ENCODE results near the gene SNAPC4. TPM values are rescaled to one million over a fixed set of nuclear protein-coding genes. Genes with fewer than 3 reads are reported as not detected.

The SNAPC4 gene
- total and polyA plus RNA-seq, 9 of the 15 experiments (the other 6 are each of a cell fraction or from before 2014, with no cell fraction given) = 0.21 to 21.8 (median 8.8) TPM

DNA sequence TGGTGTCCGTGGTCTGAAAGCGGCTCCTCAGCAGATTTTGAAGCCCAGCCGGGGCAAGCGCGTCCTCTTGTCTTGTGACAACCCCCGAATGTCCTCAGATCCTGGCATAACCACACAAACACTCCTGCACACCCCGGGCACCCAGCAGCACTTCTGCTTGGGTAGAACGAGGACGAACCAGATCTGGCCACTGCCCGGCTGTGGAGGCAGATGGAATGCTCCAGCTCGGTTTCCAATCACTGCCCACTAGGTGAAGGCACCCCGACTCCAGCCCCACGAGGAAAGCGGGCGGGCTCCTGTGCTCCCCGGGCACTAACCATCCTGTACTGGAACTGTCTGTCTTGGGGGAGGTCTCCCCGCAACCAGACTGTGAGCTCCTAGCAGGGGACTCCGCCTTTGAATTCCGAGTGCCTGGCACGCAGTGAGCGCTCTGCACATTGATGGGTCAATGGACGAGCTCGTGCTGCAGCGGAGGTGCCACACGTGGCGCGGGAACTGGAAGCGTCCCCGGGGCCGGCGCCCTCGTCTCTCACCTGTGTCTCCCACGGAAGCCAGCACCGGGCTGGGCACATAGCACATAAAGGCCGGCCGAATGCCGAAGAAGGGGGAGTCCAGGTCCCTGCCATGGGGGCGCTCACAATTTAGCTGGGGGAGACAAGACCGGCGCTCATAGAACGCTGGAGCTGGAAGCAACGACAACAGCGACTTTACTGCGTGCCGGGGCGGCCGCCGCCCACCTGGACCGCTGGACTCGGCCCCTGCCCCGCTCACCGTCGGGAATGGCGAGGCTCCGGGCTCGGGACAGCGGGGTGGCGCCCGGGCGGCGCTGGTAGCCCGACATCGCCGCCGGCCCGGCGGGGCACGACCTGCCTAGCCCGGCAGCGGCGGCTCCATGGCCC, 9.8 kb upstream of the SNAPC4 start:
- in situ Hi-C loops (cut with MboI) (no loop called here), intact Hi-C loops (cut with micrococcal nuclease) (no loop called here)
- DNase-seq (ENCODE audit: extremely low read depth in 1 of 4, low spot score in 3 of 4) (peak in 2 of 4 experiments; percentile 32 to 44), ATAC-seq (peak; percentile 47), FAIRE-seq (peak; percentile 26)
- TSS peak; percentile 69 for BruUV-seq (replicated peaks)
- Histone ChIP-seq H3K27me3 (ENCODE audit: control insufficient read depth in 2 of 2, insufficient read depth in 2 of 2, low read length in 2 of 2) (no peaks in the 10 kb centered on the region), H3K9ac (ENCODE audit: insufficient read depth in 1 of 2, low read depth in 2 of 2, low read length in 2 of 2) (peak overlapping the region; percentile 96 to 99), H2AFZ (ENCODE audit: low read depth, low read length) (peak overlapping the region; percentile 48), H3K4me2 (ENCODE audit: insufficient read depth, low read length) (peak overlapping the region; percentile 92), H3K4me1 (replicated peaks in 1 of 2; ENCODE audit: control insufficient read depth in 2 of 2, insufficient read depth in 2 of 2, low read length in 2 of 2) (peaks cover 16 to 35% of the 10 kb centered on the region in 2 experiments; a peak in 4 of 5 replicates), H3K4me3 (peak overlapping the region; percentile 82), H3K9me1 (ENCODE audit: control insufficient read depth, insufficient read depth, low read length) (no peaks in the 10 kb centered on the region), H3K9me3 (replicated peaks; ENCODE audit: control insufficient read depth, insufficient read depth, low read depth, low read length) (no peaks in the 10 kb centered on the region), H3K36me3 (ENCODE audit: control insufficient read depth, insufficient read depth, low read length) (peaks cover 76% of the 10 kb centered on the region), H4K20me1 (replicated peaks; ENCODE audit: control insufficient read depth, insufficient read depth, low read length) (no peaks in the 10 kb centered on the region; the same call in none of the 2 replicates), H3K27ac (ENCODE audit: extremely low read depth, low read depth, low read length) (peak overlapping the region; percentile 94), H3K79me2 (ENCODE audit: control insufficient read depth, insufficient read depth, low read length) (peaks cover 72% of the 10 kb centered on the region)
- WGBS (ENCODE audit: insufficient coverage, low coverage, missing lambda C conversion rate) = 1% methylated on average over 42 of the region's 71 CpGs
- ChIA-PET POLR2A (interaction anchor here (0.7 to 2.7 kb wide), 13 partner anchors 8 to 243 kb away, joined by 3 to 9 read pairs (median 6); partner anchors contain the start of genes CARD9 and INPP5E), CTCF (ENCODE audit: low intra/inter-chr PET ratio) (interaction anchor here (0.7 kb wide), 1 partner anchor 62 kb away, joined by 3 read pairs; no protein-coding TSS in a partner anchor)
- TF ChIP-seq NR3C1 (CRISPR knock-in tag; IDR thresholded peaks at IDR 0.05) (peak; percentile 72; the same call in 1 of the 2 replicates), U2AF1 (optimal IDR thresholded peaks at IDR 0.05; ENCODE audit: low read depth, low read length) (no peak), ZNF668 (CRISPR knock-in tag; IDR thresholded peaks at IDR 0.05) (no peak), EP400 (IDR thresholded peaks at IDR 0.05) (no peak; the same call in none of the 2 replicates), PHF8 (IDR thresholded peaks at IDR 0.05; ENCODE audit: borderline replicate concordance, low read length) (peak; percentile 59; the same call in 1 of the 2 replicates)
- TF ChIP-seq, protein P1, sequence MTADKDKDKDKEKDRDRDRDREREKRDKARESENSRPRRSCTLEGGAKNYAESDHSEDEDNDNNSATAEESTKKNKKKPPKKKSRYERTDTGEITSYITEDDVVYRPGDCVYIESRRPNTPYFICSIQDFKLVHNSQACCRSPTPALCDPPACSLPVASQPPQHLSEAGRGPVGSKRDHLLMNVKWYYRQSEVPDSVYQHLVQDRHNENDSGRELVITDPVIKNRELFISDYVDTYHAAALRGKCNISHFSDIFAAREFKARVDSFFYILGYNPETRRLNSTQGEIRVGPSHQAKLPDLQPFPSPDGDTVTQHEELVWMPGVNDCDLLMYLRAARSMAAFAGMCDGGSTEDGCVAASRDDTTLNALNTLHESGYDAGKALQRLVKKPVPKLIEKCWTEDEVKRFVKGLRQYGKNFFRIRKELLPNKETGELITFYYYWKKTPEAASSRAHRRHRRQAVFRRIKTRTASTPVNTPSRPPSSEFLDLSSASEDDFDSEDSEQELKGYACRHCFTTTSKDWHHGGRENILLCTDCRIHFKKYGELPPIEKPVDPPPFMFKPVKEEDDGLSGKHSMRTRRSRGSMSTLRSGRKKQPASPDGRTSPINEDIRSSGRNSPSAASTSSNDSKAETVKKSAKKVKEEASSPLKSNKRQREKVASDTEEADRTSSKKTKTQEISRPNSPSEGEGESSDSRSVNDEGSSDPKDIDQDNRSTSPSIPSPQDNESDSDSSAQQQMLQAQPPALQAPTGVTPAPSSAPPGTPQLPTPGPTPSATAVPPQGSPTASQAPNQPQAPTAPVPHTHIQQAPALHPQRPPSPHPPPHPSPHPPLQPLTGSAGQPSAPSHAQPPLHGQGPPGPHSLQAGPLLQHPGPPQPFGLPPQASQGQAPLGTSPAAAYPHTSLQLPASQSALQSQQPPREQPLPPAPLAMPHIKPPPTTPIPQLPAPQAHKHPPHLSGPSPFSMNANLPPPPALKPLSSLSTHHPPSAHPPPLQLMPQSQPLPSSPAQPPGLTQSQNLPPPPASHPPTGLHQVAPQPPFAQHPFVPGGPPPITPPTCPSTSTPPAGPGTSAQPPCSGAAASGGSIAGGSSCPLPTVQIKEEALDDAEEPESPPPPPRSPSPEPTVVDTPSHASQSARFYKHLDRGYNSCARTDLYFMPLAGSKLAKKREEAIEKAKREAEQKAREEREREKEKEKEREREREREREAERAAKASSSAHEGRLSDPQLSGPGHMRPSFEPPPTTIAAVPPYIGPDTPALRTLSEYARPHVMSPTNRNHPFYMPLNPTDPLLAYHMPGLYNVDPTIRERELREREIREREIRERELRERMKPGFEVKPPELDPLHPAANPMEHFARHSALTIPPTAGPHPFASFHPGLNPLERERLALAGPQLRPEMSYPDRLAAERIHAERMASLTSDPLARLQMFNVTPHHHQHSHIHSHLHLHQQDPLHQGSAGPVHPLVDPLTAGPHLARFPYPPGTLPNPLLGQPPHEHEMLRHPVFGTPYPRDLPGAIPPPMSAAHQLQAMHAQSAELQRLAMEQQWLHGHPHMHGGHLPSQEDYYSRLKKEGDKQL (CRISPR knock-in tag; IDR thresholded peaks at IDR 0.05; ENCODE audit: borderline replicate concordance) = 0 out of 2 replicates have a peak, but pooled peaks have one; percentile 60
- TF ChIP-seq, protein P2, sequence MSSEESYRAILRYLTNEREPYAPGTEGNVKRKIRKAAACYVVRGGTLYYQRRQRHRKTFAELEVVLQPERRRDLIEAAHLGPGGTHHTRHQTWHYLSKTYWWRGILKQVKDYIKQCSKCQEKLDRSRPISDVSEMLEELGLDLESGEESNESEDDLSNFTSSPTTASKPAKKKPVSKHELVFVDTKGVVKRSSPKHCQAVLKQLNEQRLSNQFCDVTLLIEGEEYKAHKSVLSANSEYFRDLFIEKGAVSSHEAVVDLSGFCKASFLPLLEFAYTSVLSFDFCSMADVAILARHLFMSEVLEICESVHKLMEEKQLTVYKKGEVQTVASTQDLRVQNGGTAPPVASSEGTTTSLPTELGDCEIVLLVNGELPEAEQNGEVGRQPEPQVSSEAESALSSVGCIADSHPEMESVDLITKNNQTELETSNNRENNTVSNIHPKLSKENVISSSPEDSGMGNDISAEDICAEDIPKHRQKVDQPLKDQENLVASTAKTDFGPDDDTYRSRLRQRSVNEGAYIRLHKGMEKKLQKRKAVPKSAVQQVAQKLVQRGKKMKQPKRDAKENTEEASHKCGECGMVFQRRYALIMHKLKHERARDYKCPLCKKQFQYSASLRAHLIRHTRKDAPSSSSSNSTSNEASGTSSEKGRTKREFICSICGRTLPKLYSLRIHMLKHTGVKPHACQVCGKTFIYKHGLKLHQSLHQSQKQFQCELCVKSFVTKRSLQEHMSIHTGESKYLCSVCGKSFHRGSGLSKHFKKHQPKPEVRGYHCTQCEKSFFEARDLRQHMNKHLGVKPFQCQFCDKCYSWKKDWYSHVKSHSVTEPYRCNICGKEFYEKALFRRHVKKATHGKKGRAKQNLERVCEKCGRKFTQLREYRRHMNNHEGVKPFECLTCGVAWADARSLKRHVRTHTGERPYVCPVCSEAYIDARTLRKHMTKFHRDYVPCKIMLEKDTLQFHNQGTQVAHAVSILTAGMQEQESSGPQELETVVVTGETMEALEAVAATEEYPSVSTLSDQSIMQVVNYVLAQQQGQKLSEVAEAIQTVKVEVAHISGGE (CRISPR knock-in tag; IDR thresholded peaks at IDR 0.05) = no peak
- TF ChIP-seq, protein P3, sequence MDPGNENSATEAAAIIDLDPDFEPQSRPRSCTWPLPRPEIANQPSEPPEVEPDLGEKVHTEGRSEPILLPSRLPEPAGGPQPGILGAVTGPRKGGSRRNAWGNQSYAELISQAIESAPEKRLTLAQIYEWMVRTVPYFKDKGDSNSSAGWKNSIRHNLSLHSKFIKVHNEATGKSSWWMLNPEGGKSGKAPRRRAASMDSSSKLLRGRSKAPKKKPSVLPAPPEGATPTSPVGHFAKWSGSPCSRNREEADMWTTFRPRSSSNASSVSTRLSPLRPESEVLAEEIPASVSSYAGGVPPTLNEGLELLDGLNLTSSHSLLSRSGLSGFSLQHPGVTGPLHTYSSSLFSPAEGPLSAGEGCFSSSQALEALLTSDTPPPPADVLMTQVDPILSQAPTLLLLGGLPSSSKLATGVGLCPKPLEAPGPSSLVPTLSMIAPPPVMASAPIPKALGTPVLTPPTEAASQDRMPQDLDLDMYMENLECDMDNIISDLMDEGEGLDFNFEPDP (CRISPR knock-in tag; IDR thresholded peaks at IDR 0.05) = no peak
